Activated naive CD4-positive, alpha-beta T cell treated with anti-CD3 and anti-CD28 coated beads, Interleukin-2, amount 10 ng/mL, durations not matched to agents 7 days and 5 days (primary cell): Measurements from ENCODE around the gene ACP4.
"Not testable (repeated sequence)": the region's sequence is repeated elsewhere in the genome, so short reads cannot be mapped to it uniquely, and the experiment has no call there.

Experiments
- CTCF ChIA-PET: fragments of 350-600 bp; sonication (Branson Sonifier 250); formaldehyde crosslinking; loops from one replicate; lab custom pipeline; 2021; ENCODE audit warnings: antibody characterized with exemption; lab: Charles Lee
- DNase-seq: peaks from one replicate; pipeline ENCODE4 v3.0.0-alpha.2; 2020
- H3K27ac Mint-ChIP-seq: one replicate; pipeline ENCODE4 v1.8.0; 2021; ENCODE audit warnings: mild to moderate bottlenecking, moderate library complexity, mixed read lengths
- H3K27me3 Mint-ChIP-seq: one replicate; pipeline ENCODE4 v1.8.0; 2021; ENCODE audit warnings: mild to moderate bottlenecking, mixed read lengths
- H3K36me3 Mint-ChIP-seq: one replicate; pipeline ENCODE4 v1.8.0; 2021; ENCODE audit warnings: mixed read lengths
- H3K4me1 Mint-ChIP-seq: one replicate; pipeline ENCODE4 v1.8.0; 2021; ENCODE audit warnings: mixed read lengths
- H3K4me3 Mint-ChIP-seq: one replicate; pipeline ENCODE4 v1.8.0; 2021; ENCODE audit warnings: mild to moderate bottlenecking, moderate library complexity, mixed read lengths
- H3K9me3 Mint-ChIP-seq: one replicate; pipeline ENCODE4 v1.8.0; 2021; ENCODE audit warnings: mixed read lengths

The ACP4 gene

DNA sequence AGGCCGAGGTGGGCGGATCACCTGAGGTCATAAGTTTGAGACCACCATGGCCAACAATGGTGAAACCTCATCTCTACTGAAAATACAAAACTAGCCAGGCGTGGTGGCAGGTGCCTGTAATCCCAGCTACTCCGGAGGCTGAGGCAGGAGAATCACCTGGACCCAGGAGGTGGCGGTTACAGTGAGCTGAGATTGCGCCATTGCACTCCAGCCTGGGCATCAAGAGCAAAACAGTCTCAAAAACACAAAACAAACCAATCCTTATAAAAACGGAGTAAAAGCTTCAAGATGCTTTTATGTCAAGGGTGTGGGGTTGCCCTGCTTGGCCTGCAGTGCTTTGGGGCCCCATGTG, 7.2 kb downstream of the ACP4 start:
- H3K36me3 Mint-ChIP-seq = peaks cover 16% of the 10 kb centered on the region
- no peak overlapping the region for H3K27ac Mint-ChIP-seq
- no peak for DNase-seq
- no peaks in the 10 kb centered on the region for H3K27me3 Mint-ChIP-seq
- peaks cover 23% of the 10 kb centered on the region for H3K4me1 Mint-ChIP-seq
- CTCF ChIA-PET = no interaction called here
- no peaks in the 10 kb centered on the region for H3K9me3 Mint-ChIP-seq
- no peak overlapping the region for H3K4me3 Mint-ChIP-seq

DNA sequence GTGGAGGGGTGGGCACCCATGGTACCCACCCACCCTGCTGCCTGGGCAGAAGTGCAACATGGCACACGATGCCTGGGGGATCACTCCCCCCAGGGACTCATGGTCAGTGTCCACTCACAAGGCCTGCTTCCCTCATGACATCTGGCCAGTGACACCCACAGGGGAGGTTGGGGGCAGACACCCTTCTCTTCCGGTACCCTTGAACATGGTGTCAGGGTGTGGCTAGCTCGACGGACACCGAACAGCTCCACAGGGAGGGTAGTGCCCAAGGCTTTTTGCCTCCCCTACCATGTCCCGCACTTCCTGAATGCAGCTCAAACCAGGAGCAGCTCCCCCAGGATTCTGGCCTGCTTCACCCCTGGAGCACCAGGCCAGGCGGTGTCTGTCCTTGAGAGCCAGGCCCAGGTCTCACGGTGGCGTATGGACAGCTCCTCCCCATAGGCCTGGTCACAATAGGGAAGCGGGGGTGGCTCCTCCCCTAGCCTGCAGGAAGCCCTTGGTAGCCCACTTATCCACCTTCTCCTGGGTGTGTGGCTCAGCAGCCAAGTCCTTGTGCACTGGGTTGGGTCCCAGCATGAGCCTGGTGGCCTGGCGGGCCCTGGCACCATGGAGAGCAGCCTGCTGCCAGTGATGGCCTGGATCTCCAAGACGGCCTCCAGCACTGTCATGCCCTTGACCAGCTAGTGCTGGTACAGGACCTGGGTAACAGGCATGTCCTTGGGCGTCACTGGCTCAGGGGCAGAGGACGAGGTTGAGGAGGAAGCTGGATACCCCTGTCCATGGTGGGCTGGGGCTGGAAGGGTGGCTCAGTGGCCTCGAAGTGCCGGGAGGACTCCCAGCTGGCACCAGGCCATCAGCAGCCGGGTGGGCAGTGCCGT, 7.8 kb downstream of the ACP4 start:
- peaks cover 20% of the 10 kb centered on the region for H3K36me3 Mint-ChIP-seq
- H3K4me1 Mint-ChIP-seq = peaks cover 29% of the 10 kb centered on the region
- CTCF ChIA-PET = no interaction called here
- no peak overlapping the region for H3K4me3 Mint-ChIP-seq
- no peak overlapping the region for H3K27ac Mint-ChIP-seq
- no peaks in the 10 kb centered on the region for H3K27me3 Mint-ChIP-seq
- no peak for DNase-seq
- H3K9me3 Mint-ChIP-seq = no peaks in the 10 kb centered on the region

DNA sequence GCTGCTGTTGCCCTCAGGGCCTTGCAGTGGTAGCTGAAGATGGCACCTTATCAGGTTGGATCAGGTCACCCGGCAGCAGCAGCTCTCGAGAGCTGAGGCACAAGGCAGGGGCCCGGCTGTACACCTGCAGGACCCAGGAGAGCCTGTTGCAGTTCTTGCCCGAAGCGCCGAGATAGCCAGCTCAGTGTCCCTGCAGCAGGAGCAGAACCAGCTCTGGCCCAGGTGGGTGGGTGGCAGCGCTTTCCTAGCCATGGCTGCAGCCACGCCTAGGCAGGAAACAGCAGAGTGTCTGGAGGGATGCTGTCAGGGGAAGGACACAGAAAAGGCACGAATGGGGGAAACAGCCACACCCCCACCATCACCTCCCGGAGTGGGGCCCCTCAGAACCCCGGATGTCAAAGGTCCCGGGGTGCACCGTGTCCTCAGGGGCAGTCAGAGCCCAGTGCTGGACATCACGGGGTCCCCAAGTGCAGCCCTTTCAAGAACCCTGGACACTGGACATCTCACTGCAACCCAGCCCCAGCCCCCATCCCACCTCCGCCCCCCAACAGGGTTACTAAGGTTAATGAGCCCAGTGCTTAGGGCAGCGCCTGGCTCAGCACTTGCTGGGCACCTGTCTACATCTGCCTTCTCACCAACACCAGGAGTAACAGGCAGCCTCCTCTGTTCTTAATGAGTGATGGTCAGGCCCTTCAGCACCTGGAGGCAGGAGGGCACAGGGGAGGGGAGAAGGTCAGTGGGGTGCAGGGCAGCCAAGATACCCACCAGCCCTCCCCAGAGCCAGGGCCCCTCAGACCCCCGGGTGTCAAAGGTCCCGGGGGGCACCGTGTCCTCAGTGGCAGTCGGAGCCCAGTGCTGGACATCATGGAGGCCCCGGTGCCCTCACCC, 8.7 kb downstream of the ACP4 start:
- no peak for DNase-seq
- CTCF ChIA-PET = no interaction called here
- no peak overlapping the region for H3K27ac Mint-ChIP-seq
- H3K4me1 Mint-ChIP-seq = peaks cover 36% of the 10 kb centered on the region
- H3K36me3 Mint-ChIP-seq = peaks cover 20% of the 10 kb centered on the region
- H3K9me3 Mint-ChIP-seq = no peaks in the 10 kb centered on the region
- no peak overlapping the region for H3K4me3 Mint-ChIP-seq
- no peaks in the 10 kb centered on the region for H3K27me3 Mint-ChIP-seq

DNA sequence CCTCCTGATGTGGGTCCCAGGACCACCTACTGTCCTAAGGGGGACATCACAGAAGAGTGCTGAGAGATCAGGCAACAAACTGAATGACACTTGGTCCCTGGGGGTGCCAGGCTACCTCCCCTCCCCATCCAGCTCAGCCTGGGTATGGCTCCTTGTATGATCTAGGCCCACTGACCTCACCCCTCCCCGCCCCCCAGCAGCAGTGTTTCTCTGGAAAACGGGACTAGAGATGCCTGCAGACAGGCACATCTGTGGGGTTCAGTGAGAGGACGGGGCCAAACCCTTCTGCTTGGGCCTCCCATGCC, 9.3 kb downstream of the ACP4 start:
- no peak overlapping the region for H3K27ac Mint-ChIP-seq
- H3K4me3 Mint-ChIP-seq = no peak overlapping the region
- CTCF ChIA-PET = no interaction called here
- H3K36me3 Mint-ChIP-seq = peaks cover 21% of the 10 kb centered on the region
- H3K9me3 Mint-ChIP-seq = no peaks in the 10 kb centered on the region
- DNase-seq = no peak
- H3K27me3 Mint-ChIP-seq = no peaks in the 10 kb centered on the region
- H3K4me1 Mint-ChIP-seq = peaks cover 34% of the 10 kb centered on the region

DNA sequence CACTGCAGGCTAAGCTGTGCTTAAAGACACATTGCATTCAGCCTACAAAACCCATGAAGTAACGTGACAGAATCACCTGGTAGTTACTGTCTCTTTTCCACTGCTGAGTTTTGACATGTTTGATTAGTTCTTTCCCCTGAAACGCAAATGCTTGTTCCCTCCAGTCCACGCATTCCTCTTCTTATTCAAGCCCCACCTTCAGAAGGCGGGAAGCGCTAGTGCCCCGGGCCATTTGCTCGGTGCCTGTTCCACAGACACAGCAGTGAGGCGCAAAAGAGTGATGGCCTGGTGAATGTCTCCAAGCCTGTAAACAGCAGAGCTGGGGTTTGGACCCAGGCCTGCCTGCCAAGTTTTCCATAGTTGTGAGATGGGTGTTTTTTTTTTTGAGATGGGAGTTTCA, 10.9 kb downstream of the ACP4 start:
- Mint-ChIP-seq H3K4me1 (peaks cover 44% of the 10 kb centered on the region), H3K27ac (peak overlapping the region; percentile 2), H3K9me3 (no peaks in the 10 kb centered on the region), H3K4me3 (no peak overlapping the region), H3K36me3 (peaks cover 20% of the 10 kb centered on the region), H3K27me3 (no peaks in the 10 kb centered on the region)
- DNase-seq = no peak
- CTCF ChIA-PET = interaction anchor here (0.9 kb wide), 1 partner anchor 9 kb away, joined by 3 read pairs; no protein-coding TSS in a partner anchor

DNA sequence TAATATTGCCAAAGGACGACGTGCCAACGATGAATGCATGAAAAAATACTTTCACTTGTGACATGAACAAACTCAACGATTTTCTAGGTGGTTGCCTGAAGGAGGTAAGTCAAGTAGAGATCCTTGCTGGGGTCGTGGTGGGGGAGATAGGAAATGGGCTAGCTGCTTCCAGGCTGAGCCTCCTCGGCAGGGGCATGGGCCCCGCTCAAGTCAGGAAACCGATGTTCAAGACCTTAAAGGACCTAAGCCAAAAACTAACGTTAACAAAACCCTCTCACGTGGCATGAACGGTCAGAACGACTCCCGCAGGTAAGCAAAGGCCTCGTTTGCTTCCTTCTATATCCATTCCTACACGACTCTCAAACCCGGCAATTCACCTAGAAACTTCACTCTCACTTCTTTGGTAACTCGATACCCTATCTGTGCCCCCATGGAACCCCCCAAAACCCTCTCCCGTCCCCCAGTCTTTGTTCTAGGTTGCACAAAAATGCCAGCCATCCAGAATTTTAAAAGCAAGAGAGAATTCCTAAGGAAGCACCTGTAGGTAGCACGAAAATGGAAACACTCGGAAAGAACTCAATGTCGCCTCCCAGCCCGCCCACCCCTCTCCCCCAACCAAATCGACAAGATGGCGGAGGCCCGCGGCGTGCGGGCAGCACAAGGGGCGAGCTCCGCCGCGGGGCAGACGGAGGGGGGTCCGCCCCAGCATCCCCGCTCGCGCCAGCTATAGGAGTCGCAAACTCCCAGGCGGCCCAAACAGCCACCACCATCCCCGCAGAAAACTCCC, 13.6 kb downstream of the ACP4 start:
- Mint-ChIP-seq H3K36me3 (peaks cover 16% of the 10 kb centered on the region), H3K27ac (peak overlapping the region; percentile 100), H3K4me3 (peak overlapping the region; percentile 99)

DNA sequence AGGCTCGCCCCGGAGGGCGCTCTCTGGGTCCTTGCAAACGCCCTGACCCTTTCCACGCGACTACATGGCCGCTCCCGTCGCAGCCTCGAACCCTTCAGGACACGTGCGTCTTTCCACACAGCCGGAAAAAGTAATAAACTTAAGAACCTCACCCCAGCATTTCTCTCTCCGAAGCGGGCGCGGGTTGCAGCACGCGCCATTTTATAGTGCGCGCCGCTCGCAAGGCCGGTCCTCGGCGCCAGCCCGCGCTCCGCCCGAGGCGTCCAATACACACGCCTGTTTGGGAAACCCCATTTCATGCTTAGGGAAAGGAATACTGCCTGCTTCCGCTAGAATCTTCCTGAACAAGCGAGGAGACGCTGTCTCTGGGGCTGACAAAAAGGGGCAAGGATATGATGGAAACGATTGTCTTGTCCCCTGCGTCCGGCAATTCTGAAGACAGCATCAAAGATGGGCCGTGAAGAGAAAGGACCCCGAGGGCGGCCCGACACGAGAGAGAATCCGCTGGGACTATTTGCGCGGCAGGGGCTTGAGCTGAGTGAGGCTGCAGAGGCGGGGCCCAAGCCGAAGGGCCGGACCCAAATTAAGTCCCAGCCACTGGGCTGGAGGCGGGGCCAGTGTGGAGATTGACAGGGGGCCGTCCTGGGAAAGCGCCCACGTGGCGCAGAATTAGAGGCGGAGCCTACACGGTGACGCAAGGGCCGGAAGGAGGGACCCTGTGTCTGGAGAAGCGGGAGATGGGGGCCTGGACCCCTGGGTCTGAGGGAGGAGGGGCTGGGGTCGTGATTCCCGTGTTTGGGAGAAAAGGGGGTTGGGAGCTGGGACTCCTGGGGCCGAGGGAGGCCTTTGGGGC, 14.4 kb downstream of the ACP4 start:
- Mint-ChIP-seq H3K27ac (peak overlapping the region; percentile 100), H3K36me3 (peaks cover 16% of the 10 kb centered on the region), H3K4me1 (peaks cover 46% of the 10 kb centered on the region), H3K4me3 (peak overlapping the region; percentile 99), H3K27me3 (no peaks in the 10 kb centered on the region), H3K9me3 (no peaks in the 10 kb centered on the region)
- CTCF ChIA-PET = no interaction called here
- peak; percentile 99 for DNase-seq

More for the DNA sequence above, 13.6 kb downstream of the ACP4 start:
- H3K27me3 Mint-ChIP-seq = no peaks in the 10 kb centered on the region
- H3K9me3 Mint-ChIP-seq = no peaks in the 10 kb centered on the region
- CTCF ChIA-PET = no interaction called here
- peak; percentile 31 for DNase-seq
- H3K4me1 Mint-ChIP-seq = peaks cover 46% of the 10 kb centered on the region

DNA sequence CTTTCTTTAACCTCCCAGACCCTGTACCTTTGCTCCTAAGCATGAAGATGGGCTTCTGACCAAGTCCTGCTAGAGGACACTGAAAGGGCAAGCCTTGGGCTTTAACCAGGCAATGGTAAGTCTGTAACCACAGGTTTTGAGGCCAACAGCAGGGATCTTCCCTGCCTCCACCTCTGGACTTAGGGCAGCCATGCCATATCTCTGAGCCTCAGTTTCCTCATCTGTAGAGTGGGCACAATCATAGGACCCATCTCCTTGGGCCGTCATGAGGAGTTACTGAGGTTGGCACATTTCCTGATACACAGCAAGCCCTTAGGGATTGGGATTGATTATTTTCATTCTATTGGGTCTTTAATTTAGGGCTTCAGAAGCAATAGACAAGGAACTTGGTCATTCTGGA, 18.6 kb downstream of the ACP4 start:
- Mint-ChIP-seq H3K27ac (no peak overlapping the region), H3K36me3 (peaks cover 1% of the 10 kb centered on the region), H3K4me3 (no peak overlapping the region), H3K4me1 (peaks cover 17% of the 10 kb centered on the region), H3K9me3 (no peaks in the 10 kb centered on the region), H3K27me3 (peaks cover 19% of the 10 kb centered on the region)
- DNase-seq = no peak
- CTCF ChIA-PET = no interaction called here

DNA sequence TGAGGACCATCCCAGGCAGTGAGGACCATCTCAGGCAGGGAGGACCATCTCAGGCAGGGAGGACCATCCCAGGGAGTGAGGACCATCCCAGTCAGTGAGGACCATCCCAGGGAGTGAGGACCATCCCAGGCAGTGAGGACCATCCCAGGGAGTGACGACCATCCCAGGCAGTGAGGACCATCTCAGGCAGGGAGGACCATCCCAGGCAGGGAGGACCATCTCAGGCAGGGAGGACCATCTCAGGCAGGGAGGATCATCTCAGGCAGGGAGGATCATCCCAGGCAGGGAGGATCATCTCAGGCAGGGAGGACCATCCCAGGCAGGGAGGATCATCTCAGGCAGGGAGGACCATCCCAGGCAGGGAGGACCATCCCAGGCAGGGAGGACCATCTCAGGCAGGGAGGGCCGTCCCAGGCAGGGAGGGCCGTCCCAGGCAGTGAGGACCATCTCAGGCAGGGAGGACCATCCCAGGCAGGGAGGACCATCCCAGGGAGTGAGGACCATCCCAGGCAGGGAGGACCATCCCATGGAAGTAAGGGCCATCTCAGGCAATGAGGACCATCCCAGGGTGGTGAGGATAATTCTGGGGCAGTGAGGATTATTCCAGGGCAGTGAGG, 21.5 kb downstream of the ACP4 start:
- DNase-seq, H3K9me3 Mint-ChIP-seq, CTCF ChIA-PET, H3K27ac Mint-ChIP-seq, H3K36me3 Mint-ChIP-seq, H3K4me3 Mint-ChIP-seq, H3K4me1 Mint-ChIP-seq: not testable (repeated sequence)
- peaks cover 46% of the 10 kb centered on the region for H3K27me3 Mint-ChIP-seq

DNA sequence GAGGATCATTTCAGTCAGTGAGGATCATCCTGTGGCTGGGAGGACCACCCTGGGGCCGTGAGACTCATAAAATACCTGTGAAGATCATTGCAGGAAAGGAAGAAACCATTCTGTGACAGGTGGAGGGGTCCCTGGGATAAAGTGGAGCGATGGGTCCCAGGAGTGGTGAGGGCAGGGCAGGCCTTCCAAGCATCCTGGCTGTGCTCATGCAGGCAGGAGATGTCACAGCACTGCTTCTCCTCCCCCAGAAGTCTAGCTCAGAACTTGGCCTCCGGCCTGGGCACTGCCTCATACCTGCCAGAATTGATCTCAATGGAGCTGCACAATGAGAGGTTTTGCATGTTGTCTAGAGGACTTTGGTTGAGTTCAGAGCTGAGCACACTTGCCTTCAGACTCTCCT, 22.3 kb downstream of the ACP4 start:
- no peak for DNase-seq
- Mint-ChIP-seq H3K4me3 (no peak overlapping the region), H3K4me1 (peaks cover 4% of the 10 kb centered on the region), H3K27ac (no peak overlapping the region), H3K36me3 (no peaks in the 10 kb centered on the region), H3K9me3 (peaks cover 2% of the 10 kb centered on the region), H3K27me3 (peaks cover 54% of the 10 kb centered on the region)
- CTCF ChIA-PET = no interaction called here

DNA sequence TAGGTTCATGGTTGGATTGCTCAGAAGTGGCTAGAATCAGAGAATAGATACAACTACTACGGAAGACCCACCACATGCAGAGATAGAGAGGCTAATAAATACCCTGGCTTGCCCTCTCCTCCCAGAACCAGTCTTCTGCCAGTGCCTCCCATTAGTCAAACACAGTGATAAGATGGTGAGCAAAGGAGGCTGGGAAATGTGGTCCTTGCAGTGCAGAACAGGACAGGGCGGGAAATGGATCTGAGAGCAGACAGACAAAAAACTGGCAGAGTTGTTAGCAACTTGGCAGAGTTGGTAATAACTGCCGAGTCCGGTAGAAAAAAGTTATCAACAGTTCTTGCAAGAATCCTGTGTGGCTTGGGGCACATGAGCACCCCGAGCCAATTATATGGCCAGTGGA, 24.7 kb downstream of the ACP4 start:
- CTCF ChIA-PET = no interaction called here
- peaks cover 2% of the 10 kb centered on the region for H3K9me3 Mint-ChIP-seq
- peaks cover 78% of the 10 kb centered on the region for H3K27me3 Mint-ChIP-seq
- no peak overlapping the region for H3K4me3 Mint-ChIP-seq
- H3K36me3 Mint-ChIP-seq = no peaks in the 10 kb centered on the region
- peaks cover 23% of the 10 kb centered on the region for H3K4me1 Mint-ChIP-seq
- no peak for DNase-seq
- no peak overlapping the region for H3K27ac Mint-ChIP-seq

DNA sequence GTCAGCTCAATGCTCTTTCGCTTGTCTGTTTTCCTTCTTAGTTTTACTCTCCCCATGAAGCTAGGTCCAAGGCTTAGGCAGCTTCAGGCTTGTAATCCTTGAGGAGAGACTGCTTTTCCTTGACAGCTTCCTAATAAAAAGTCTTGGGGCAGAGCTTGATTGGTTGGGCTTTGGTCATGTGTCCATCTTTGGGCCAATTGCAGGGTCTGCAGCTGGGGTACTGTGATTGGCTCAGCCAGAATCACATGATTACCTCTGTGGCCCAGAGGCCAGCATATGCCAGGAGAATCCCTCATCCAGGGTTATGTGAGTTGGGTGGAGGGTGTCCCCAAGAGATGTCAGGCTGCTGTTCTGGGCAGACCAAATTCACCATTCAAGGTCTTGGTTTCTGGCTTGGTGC, 25.2 kb downstream of the ACP4 start:
- no peak overlapping the region for H3K27ac Mint-ChIP-seq
- CTCF ChIA-PET = no interaction called here
- no peak overlapping the region for H3K4me3 Mint-ChIP-seq
- H3K36me3 Mint-ChIP-seq = no peaks in the 10 kb centered on the region
- peaks cover 28% of the 10 kb centered on the region for H3K4me1 Mint-ChIP-seq
- H3K27me3 Mint-ChIP-seq = peaks cover 81% of the 10 kb centered on the region
- H3K9me3 Mint-ChIP-seq = peaks cover 2% of the 10 kb centered on the region
- no peak for DNase-seq
